ENCODE measurements around the gene SNX21.

The SNX21 gene

GRCh38 chr20:45883100-45883469 is 49.5 kb downstream of the SNX21 start:
- FAIRE-seq = no peak

- FAIRE-seq = no peak
Measured at GRCh38 chr20:45886590-45887345, 53.2 kb downstream of the SNX21 start.

DNA sequence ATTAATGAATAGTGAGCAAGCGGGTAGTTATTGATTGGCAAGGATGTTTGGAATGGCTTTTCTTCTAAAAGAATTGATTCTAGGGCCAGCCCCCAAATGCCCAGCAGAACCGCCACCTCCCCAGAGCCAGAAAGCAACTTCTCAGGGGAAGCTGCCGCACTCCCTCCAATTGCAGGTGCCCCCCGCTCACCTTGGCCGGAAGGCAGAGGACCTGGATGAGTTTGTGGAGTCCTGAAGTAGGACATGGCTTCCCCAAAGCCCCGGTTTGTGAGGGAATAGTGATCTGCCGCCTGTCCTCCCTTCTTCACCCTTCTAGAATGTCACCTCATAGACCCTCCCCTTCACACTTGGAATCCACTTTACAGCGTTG is 53.7 kb downstream of the SNX21 start, which contains the start of gene SPATA25:
SPATA25 (minus strand) TSS at position 277 of the 370 bp plus-strand sequence; CDS start at position 245, 32 bp downstream.
- FAIRE-seq = no peak

DNA sequence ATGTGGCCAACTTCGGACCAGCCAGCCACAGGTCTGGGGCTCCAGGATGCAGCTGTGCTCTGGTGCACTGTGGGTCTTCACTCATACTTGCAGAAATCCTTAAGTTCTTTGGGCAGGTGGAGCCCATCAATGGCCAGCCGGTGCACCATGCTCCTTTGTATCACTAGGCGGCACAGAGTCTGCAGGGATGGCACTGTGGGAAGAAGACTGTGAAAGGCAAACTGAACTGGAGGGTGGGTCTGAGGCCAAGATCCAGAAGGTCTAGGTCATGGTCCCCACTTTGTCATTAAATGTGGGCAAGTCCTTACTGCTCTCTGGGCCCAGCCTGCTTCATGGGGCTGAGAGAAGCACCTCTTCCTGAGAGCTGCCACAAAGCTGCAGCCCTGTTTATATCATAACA is 55.1 kb downstream of the SNX21 start:
- no peak for FAIRE-seq

DNA sequence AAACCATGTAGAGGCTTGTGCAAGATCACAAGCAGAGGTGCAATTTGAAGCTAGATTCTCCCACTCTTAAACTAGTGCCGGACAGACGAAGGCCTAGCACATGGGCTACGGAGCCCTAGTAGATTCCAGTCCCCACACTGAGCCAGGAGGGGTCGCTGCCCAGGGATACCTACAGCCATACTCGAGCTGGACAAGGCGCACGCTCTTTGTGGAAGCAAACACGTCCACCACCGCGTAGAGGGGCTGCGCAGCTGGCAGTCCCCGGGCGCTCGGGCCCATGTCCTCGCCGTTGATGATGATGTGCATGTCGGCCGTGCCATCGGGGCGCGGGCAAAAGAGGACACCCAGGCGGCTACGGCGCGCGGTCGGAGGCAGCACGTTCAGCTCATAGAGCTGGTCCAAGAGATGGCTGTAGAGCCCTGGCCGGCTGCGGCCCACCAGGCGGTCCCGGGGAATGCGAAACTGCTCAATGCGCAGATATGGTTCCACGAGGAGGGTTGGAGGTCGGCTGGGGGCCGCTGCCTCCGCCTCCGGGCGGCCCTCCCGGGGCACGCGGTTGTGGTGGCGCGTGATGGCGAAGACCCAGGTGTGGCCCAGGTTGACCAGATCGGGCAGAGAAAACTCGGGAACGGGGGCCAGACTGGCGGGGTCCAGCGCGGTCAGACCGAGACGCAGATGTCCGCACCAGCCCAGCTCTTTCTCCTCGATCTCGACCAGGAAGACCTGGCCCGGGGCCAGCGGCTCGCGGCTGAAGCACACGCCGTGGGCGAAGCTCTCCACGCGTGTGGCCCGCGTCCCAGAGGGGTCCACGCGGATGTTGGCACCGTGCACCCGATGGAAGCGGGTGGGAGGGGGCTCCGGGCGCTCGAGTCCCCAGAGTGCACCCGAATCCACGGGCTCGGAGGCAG is 56.7 kb downstream of the SNX21 start:
- no peak for FAIRE-seq

DNA sequence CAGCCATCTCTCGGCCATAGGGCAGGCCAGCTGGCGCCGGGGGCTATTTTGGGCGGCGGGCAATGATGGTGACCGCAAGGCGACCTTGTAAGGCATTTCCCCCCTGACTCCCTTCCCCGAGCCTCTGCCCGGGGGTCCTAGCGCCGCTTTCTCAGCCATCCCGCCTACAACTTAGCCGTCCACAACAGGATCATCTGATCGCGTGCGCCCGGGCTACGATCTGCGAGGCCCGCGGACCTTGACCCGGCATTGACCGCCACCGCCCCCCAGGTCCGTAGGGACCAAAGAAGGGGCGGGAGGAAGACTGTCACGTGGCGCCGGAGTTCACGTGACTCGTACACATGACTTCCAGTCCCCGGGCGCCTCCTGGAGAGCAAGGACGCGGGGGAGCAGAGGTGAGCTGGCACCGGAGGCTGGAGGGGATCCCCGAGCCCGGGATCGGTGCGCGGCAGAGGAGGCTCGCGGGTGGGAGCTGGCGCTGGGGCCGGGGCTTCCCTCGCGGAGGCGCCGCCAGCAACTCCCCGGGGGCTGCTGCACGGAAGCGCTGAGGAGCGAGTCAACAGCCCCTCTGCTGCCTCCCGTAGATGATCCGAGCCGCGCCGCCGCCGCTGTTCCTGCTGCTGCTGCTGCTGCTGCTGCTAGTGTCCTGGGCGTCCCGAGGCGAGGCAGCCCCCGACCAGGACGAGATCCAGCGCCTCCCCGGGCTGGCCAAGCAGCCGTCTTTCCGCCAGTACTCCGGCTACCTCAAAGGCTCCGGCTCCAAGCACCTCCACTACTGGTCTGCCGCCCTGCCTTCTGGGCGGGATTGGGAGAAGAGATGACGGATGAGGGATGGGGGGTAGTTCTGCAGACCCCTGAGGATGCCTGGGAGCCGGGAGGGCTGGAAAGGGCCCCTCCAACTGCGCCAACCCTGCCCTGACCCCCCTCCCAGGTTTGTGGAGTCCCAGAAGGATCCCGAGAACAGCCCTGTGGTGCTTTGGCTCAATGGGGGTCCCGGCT is 57.7 kb downstream of the SNX21 start, which contains the start of the genes CTSA and NEURL2:
CTSA (plus strand) TSS at position 351 of the 999 bp plus-strand sequence; CDS start at position 585, 234 bp downstream.
NEURL2 (minus strand) TSS at position 224 of the 999 bp plus-strand sequence; CDS start at position 7, 217 bp downstream.
- no peak for FAIRE-seq

DNA sequence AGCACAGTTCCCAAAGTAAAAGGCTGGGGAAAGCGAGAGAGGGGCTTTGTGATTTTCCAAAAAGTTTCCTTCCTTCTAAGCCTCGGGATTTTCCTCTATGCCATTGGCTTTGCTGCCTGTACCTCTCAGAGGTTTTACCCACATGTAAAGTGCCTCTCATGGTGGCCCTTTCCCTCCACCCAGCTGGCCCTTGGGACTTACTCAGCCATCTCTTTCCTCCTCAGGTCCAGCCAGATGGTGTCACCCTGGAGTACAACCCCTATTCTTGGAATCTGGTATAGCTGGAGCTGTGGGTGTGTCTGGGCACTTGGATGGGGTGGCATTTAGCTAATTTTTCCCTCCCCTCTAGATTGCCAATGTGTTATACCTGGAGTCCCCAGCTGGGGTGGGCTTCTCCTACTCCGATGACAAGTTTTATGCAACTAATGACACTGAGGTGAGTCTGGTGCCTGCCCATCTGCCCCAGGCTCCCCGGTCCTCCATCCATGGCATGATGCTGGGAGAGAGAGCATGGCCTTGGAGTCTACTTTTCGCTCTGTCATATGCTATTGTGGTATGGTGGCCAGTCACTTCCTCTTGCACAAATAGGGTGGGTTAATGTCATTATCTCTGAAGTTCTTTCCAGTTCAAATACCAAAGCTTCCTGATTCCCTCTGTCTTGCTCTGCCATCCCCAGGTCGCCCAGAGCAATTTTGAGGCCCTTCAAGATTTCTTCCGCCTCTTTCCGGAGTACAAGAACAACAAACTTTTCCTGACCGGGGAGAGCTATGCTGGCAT is 58.6 kb downstream of the SNX21 start:
- FAIRE-seq = no peak
